HG02759 (cell line): ENCODE results near the gene RIF1.

Source experiments
- ATAC-seq: cut with Tn5 transposase; IDR thresholded peaks from one replicate; pipeline ENCODE4 v1.9.1; 2021; ENCODE audit warnings: mild to moderate bottlenecking, moderate library complexity; ENCODE audit not compliant: unreplicated experiment

RIF1 gene

GRCh38 chr2:151409601-151410484, at the start of gene RIF1:
Gene RIF1, plus strand, starts transcription at chr2:151409902. Its CDS starts 522 bp downstream, at chr2:151410424.
- ATAC-seq, result peak; percentile 94

GRCh38 chr2:151361674-151362370, 47.9 kb upstream of the RIF1 start:
- ATAC-seq, result no peak

- peak; percentile 85 for ATAC-seq
These were observed 46.0 kb upstream of the RIF1 start for GRCh38 chr2:151363709-151364108.

GRCh38 chr2:151367571-151367970, 42.1 kb upstream of the RIF1 start:
- no peak for ATAC-seq

GRCh38 chr2:151374436-151374835, 35.3 kb upstream of the RIF1 start:
- peak; percentile 98 for ATAC-seq

GRCh38 chr2:151379169-151379568, 30.5 kb upstream of the RIF1 start:
- no peak for ATAC-seq

- ATAC-seq, result no peak
These were observed 29.0 kb upstream of the RIF1 start for GRCh38 chr2:151380580-151381235.

- no peak for ATAC-seq
These were observed 28.4 kb upstream of the RIF1 start for GRCh38 chr2:151381266-151381665.

GRCh38 chr2:151388011-151388410, 21.7 kb upstream of the RIF1 start:
- ATAC-seq, result no peak

- no peak for ATAC-seq
These were observed 18.3 kb upstream of the RIF1 start for GRCh38 chr2:151391436-151391835.

GRCh38 chr2:151394509-151394908, 15.2 kb upstream of the RIF1 start:
- no peak for ATAC-seq

GRCh38 chr2:151395509-151396374, 14.0 kb upstream of the RIF1 start:
- ATAC-seq, result no peak

GRCh38 chr2:151399981-151400380, 9.7 kb upstream of the RIF1 start:
- ATAC-seq, result no peak

GRCh38 chr2:151401149-151401548, 8.6 kb upstream of the RIF1 start:
- no peak for ATAC-seq

- ATAC-seq, result no peak
These were observed 5.8 kb upstream of the RIF1 start for GRCh38 chr2:151403914-151404313.

- no peak for ATAC-seq
These were observed 4.3 kb upstream of the RIF1 start for GRCh38 chr2:151405376-151405775.

GRCh38 chr2:151407281-151407680, 2.4 kb upstream of the RIF1 start:
- no peak for ATAC-seq

- no peak for ATAC-seq
These were observed 708 bp upstream of the RIF1 start for GRCh38 chr2:151408788-151409600.

- peak; percentile 44 for ATAC-seq
These were observed 758 bp downstream of the RIF1 start for GRCh38 chr2:151410485-151410834.

- no peak for ATAC-seq
These were observed 7.9 kb downstream of the RIF1 start for GRCh38 chr2:151417650-151418049.
